ENCODE results near the gene PNPLA1.

The PNPLA1 gene

DNA sequence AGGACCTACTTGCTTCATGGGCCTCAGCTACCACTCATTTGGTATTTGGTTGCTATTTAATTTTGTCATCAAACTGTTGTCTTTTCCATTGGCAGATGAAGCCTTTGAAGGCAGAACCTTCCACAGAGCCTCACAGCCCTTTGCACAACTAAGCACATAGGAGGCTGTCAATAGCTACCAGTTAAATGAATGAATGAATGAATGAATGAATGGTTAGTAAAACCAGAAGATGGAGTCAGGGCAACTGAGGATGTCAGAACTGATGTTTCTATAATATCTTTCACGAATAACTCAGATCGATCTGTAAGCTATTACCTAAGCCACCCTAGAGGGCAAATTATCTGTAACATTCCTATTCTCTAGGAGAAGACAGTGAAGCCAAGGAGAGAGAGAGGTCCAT is 47.8 kb downstream of the PNPLA1 start:
- H3K4me3 ChIP-seq (ENCODE audit: low read depth, low read length): no peak overlapping the region
- ChIA-PET CTCF (interaction anchor here (1.3 to 25.2 kb wide), 4 partner anchors 11 to 41 kb away, joined by 3 to 405 read pairs (median 28); no protein-coding TSS in a partner anchor), POLR2A (no interaction called here)
- TF ChIP-seq, protein P1, sequence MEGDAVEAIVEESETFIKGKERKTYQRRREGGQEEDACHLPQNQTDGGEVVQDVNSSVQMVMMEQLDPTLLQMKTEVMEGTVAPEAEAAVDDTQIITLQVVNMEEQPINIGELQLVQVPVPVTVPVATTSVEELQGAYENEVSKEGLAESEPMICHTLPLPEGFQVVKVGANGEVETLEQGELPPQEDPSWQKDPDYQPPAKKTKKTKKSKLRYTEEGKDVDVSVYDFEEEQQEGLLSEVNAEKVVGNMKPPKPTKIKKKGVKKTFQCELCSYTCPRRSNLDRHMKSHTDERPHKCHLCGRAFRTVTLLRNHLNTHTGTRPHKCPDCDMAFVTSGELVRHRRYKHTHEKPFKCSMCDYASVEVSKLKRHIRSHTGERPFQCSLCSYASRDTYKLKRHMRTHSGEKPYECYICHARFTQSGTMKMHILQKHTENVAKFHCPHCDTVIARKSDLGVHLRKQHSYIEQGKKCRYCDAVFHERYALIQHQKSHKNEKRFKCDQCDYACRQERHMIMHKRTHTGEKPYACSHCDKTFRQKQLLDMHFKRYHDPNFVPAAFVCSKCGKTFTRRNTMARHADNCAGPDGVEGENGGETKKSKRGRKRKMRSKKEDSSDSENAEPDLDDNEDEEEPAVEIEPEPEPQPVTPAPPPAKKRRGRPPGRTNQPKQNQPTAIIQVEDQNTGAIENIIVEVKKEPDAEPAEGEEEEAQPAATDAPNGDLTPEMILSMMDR (IDR thresholded peaks at IDR 0.05; ENCODE audit: insufficient read depth, low read length, missing control alignments): no peak
- no peak for DNase-seq (ENCODE audit: low read depth, low spot score)

DNA sequence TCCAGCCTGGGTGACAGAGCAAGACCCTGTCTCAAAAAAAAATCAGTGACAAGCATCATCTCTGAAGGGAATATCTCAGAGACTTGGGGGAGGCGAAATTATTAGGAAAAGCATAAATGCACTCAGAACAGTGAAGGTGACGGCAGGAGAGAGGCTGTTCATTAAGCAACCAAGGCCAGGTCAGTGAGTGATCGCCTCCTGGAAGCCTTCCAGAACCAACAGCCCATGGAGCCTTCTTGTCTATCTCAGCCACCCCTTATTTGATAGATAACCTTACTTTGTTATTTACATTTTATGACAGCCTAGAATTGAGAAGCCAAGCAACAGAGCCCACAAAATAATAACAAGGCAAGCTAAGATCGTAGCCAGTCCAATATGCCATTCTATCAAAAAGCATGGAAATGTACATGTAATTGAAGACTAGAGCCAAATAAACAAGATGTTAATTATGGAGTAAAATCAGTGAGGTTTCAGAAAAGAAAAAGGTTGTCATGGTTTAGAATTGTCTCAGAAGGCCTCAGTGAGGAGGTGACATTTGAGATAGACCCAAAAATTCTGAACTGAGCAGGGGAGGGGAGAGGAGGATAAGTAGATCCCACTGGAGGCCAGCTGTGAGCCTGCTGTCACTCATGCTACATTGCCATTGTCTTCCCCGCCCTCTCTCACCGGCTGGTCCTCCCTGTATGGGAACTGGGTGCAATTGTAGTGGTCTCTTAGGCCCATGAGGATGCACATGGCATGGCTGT is 49.0 kb downstream of the PNPLA1 start:
- TF ChIP-seq, protein P1 (IDR thresholded peaks at IDR 0.05; ENCODE audit: insufficient read depth, low read length, missing control alignments): no peak
- no peak overlapping the region for H3K4me3 ChIP-seq (ENCODE audit: low read depth, low read length)
- CTCF ChIA-PET: interaction anchor here (0.5 to 25.2 kb wide), 6 partner anchors 13 to 615 kb away, joined by 3 to 405 read pairs (median 5); no protein-coding TSS in a partner anchor
- no peak for DNase-seq (ENCODE audit: low read depth, low spot score)
- POLR2A ChIA-PET: interaction anchor here (0.6 kb wide), 2 partner anchors 22 to 40 kb away, joined by 3 read pairs; no protein-coding TSS in a partner anchor

DNA sequence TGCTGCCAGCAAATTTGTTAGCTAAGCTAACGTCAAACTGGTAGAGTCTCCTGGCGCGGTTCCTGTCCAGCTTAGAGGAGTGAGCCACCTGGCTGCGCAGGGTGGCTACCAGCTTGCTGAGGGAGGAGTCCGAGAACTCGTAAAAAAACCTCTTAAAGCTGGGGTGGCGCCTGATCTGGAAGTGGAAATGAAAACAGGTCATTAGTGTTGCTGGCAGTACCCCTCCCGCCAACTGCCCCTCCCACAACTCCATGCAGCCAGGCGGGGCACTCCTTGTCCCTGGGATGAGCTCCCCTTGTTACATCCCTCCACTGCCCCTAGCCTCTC is 49.5 kb downstream of the PNPLA1 start:
- POLR2A ChIA-PET: no interaction called here
- CTCF ChIA-PET: interaction anchor here (1.1 to 25.2 kb wide), 5 partner anchors 14 to 42 kb away, joined by 3 to 405 read pairs (median 6); no protein-coding TSS in a partner anchor
- TF ChIP-seq, protein P1 (IDR thresholded peaks at IDR 0.05; ENCODE audit: insufficient read depth, low read length, missing control alignments): no peak
- no peak overlapping the region for H3K4me3 ChIP-seq (ENCODE audit: low read depth, low read length)
- DNase-seq (ENCODE audit: low read depth, low spot score): no peak

DNA sequence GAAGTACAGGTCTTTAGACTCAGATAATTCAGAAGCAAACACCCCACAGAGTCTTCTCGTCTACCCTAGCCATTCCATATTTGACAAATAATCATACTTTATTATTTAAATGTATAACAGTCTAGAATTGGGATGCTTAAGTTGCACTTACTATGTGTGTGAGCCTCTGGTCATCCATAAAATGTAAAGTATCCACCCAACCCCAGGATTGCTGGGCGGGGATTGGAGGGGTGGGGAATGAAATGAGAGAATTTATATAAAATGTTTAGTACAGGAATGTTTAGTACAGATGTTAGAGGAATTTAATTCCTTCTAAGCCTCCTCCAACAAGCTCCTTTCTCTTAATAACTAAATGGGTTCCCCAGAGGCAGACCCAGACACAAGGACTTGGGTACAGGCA is 50.0 kb downstream of the PNPLA1 start:
- ChIA-PET POLR2A (no interaction called here), CTCF (interaction anchor here (1.1 to 25.2 kb wide), 5 partner anchors 14 to 41 kb away, joined by 3 to 405 read pairs (median 6); no protein-coding TSS in a partner anchor)
- no peak for DNase-seq (ENCODE audit: low read depth, low spot score)
- TF ChIP-seq, protein P1 (IDR thresholded peaks at IDR 0.05; ENCODE audit: insufficient read depth, low read length, missing control alignments): no peak
- H3K4me3 ChIP-seq (ENCODE audit: low read depth, low read length): no peak overlapping the region

DNA sequence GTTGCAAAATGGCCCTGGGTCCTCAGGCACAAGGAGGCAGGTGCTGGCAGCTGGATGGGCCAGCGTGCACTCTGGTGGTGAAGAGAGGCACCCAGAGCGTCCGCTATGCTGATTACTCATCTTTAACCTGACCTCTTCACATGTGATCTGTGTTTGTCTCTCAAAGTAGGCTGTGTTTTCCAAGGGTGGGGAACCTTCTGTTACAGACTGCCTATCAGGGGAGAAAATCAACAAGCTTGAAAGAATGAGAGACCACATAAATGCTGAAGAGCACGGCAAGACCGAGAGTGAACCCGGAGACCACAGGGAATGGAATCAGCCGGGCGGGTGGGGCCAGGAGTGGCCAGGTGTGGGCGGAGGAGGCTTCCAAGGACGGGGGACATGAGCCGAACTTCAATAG is 50.6 kb downstream of the PNPLA1 start:
- no peak for DNase-seq (ENCODE audit: low read depth, low spot score)
- TF ChIP-seq, protein P1 (IDR thresholded peaks at IDR 0.05; ENCODE audit: insufficient read depth, low read length, missing control alignments): no peak
- POLR2A ChIA-PET: no interaction called here
- CTCF ChIA-PET: interaction anchor here (0.9 to 25.2 kb wide), 5 partner anchors 20 to 41 kb away, joined by 3 to 405 read pairs (median 6); no protein-coding TSS in a partner anchor
- no peak overlapping the region for H3K4me3 ChIP-seq (ENCODE audit: low read depth, low read length)

DNA sequence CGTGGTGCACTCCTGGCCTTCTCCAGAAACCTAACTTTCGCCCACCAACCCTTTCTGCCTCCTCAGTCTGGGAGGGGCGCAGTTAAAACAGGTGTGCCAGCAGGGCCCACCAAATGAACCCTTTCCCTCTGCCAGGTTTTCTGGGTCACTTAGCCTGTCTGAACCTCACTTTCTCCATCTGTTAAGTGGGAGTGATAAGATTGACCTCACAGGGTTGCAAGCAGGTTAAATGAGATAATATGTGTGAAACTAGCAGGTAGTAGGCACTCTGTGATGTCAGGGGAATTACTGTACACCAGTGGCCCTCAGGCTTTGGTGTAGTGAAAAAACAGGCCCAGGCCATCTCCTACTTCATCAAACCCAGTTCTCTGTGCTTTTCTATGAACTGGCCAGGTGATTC is 52.7 kb downstream of the PNPLA1 start:
- TF ChIP-seq, protein P1 (IDR thresholded peaks at IDR 0.05; ENCODE audit: insufficient read depth, low read length, missing control alignments): no peak
- DNase-seq (ENCODE audit: low read depth, low spot score): no peak
- POLR2A ChIA-PET: no interaction called here
- H3K4me3 ChIP-seq (ENCODE audit: low read depth, low read length): no peak overlapping the region
- CTCF ChIA-PET: interaction anchor here (1.0 to 25.2 kb wide), 3 partner anchors 18 to 38 kb away, joined by 3 to 405 read pairs (median 41); no protein-coding TSS in a partner anchor

Data from AG04449 (cell line).